Stimulated activated naive CD8-positive, alpha-beta T cell treated with anti-CD3 and anti-CD28 coated beads, Interleukin-15, Interleukin-2, amounts not matched to agents 100 ng/mL and 50 ng/mL, for 24 hours (primary cell): ENCODE data around the gene KLF3.
"Not testable (repeated sequence)": the region's sequence is repeated elsewhere in the genome, so short reads cannot be mapped to it uniquely, and the experiment has no call there.

Experiments
- H3K27ac Mint-ChIP-seq: one replicate; pipeline ENCODE4 v1.8.0; 2021; ENCODE audit warnings: mild to moderate bottlenecking, mixed read lengths
- H3K27me3 Mint-ChIP-seq: one replicate; pipeline ENCODE4 v1.8.0; 2021; ENCODE audit warnings: mixed read lengths
- H3K36me3 Mint-ChIP-seq: one replicate; pipeline ENCODE4 v1.8.0; 2021; ENCODE audit warnings: low read depth, mixed read lengths
- H3K4me1 Mint-ChIP-seq: one replicate; pipeline ENCODE4 v1.8.0; 2021; ENCODE audit warnings: low read depth, mixed read lengths
- H3K4me3 Mint-ChIP-seq: one replicate; pipeline ENCODE4 v1.8.0; 2021; ENCODE audit warnings: mild to moderate bottlenecking, mixed read lengths
- H3K9me3 Mint-ChIP-seq: one replicate; pipeline ENCODE4 v1.8.0; 2021; ENCODE audit warnings: mixed read lengths

The KLF3 gene

GRCh38 chr4:38663801-38664705, at the start of gene KLF3:
Gene KLF3, plus strand, starts transcription at chr4:38664199. Its CDS starts 16,427 bp downstream, at chr4:38680626.
- Mint-ChIP-seq H3K27me3 (no peaks in the 10 kb centered on the region), H3K4me1 (peaks cover 74% of the 10 kb centered on the region), H3K9me3 (peaks cover 7% of the 10 kb centered on the region), H3K36me3 (peaks cover 9% of the 10 kb centered on the region), H3K4me3 (peak within 1 kb of the TSS; percentile 88), H3K27ac (peak within 1 kb of the TSS; percentile 75)

- Mint-ChIP-seq H3K36me3 (no peaks in the 10 kb centered on the region), H3K4me1 (peaks cover 16% of the 10 kb centered on the region), H3K27me3 (no peaks in the 10 kb centered on the region), H3K4me3 (no peak overlapping the region), H3K9me3 (no peaks in the 10 kb centered on the region), H3K27ac (no peak overlapping the region)
Measured at GRCh38 chr4:38614231-38614630, 49.8 kb upstream of the KLF3 start.

DNA sequence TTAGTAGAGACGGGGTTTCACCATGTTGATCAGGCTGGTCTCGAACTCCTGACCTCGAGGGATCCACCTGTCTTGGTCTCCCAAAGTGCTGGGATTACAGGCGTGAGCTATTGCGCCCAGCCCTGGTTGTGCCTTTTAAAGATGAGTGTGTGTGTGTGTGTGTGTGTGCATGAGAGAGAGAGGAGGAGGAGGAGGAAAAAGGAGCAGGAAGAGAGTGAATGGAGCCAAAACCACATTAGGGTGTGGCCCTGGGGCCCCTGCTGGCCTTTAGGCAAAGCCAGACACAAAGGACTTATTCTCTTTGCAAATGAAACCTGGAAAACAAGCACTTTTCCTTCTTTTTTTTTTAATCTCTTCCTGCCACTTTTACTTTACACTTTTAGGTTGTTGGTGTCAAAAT, 48.2 kb upstream of the KLF3 start:
- Mint-ChIP-seq H3K4me3 (no peak overlapping the region), H3K9me3 (no peaks in the 10 kb centered on the region), H3K36me3 (no peaks in the 10 kb centered on the region), H3K27me3 (no peaks in the 10 kb centered on the region), H3K4me1 (peaks cover 11% of the 10 kb centered on the region), H3K27ac (no peak overlapping the region)

GRCh38 chr4:38618505-38618904, 45.5 kb upstream of the KLF3 start:
- H3K36me3 Mint-ChIP-seq: no peaks in the 10 kb centered on the region
- no peaks in the 10 kb centered on the region for H3K27me3 Mint-ChIP-seq
- peaks cover 11% of the 10 kb centered on the region for H3K4me1 Mint-ChIP-seq
- H3K4me3 Mint-ChIP-seq: no peak overlapping the region
- H3K27ac Mint-ChIP-seq: no peak overlapping the region
- H3K9me3 Mint-ChIP-seq: no peaks in the 10 kb centered on the region

- H3K4me3 Mint-ChIP-seq: no peak overlapping the region
- H3K4me1 Mint-ChIP-seq: peaks cover 11% of the 10 kb centered on the region
Measured at GRCh38 chr4:38619316-38619715, 44.7 kb upstream of the KLF3 start.

GRCh38 chr4:38620065-38620464, 43.9 kb upstream of the KLF3 start:
- no peaks in the 10 kb centered on the region for H3K27me3 Mint-ChIP-seq
- H3K27ac Mint-ChIP-seq: no peak overlapping the region
- H3K36me3 Mint-ChIP-seq: no peaks in the 10 kb centered on the region
- H3K4me3 Mint-ChIP-seq: no peak overlapping the region
- peaks cover 5% of the 10 kb centered on the region for H3K4me1 Mint-ChIP-seq
- no peaks in the 10 kb centered on the region for H3K9me3 Mint-ChIP-seq

More at GRCh38 chr4:38619316-38619715, 44.7 kb upstream of the KLF3 start:
- Mint-ChIP-seq H3K27ac (no peak overlapping the region), H3K27me3 (no peaks in the 10 kb centered on the region), H3K9me3 (no peaks in the 10 kb centered on the region), H3K36me3 (no peaks in the 10 kb centered on the region)

- Mint-ChIP-seq H3K4me3 (no peak overlapping the region), H3K27ac (no peak overlapping the region), H3K27me3 (no peaks in the 10 kb centered on the region), H3K9me3 (no peaks in the 10 kb centered on the region), H3K36me3 (no peaks in the 10 kb centered on the region), H3K4me1 (peaks cover 8% of the 10 kb centered on the region)
Measured at GRCh38 chr4:38620527-38621027, 43.4 kb upstream of the KLF3 start.

- Mint-ChIP-seq H3K27me3 (no peaks in the 10 kb centered on the region), H3K36me3 (no peaks in the 10 kb centered on the region), H3K27ac (no peak overlapping the region), H3K9me3 (no peaks in the 10 kb centered on the region), H3K4me1 (peaks cover 8% of the 10 kb centered on the region), H3K4me3 (no peak overlapping the region)
Measured at GRCh38 chr4:38621028-38621684, 42.8 kb upstream of the KLF3 start.

DNA sequence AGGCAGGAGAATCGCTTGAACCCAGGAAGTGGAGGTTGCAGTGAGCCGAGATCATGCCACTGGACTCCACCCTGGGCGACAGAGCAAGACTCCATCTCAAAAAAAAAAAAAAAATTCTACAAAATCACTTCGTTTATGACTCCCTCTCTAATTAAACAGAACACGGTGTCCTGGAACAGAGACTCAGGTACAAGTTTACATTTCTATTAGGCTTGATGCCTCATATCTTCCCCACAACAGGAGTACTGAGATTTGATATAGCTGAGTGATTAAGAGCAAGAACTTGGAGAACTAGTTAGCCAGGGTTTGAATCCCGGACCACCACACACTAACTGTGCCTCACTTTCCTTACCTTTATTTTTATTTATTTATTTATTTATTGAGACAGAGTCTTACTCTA, 42.2 kb upstream of the KLF3 start:
- Mint-ChIP-seq H3K27ac (no peak overlapping the region), H3K4me1 (peaks cover 8% of the 10 kb centered on the region), H3K36me3 (no peaks in the 10 kb centered on the region), H3K9me3 (no peaks in the 10 kb centered on the region), H3K4me3 (no peak overlapping the region), H3K27me3 (no peaks in the 10 kb centered on the region)

DNA sequence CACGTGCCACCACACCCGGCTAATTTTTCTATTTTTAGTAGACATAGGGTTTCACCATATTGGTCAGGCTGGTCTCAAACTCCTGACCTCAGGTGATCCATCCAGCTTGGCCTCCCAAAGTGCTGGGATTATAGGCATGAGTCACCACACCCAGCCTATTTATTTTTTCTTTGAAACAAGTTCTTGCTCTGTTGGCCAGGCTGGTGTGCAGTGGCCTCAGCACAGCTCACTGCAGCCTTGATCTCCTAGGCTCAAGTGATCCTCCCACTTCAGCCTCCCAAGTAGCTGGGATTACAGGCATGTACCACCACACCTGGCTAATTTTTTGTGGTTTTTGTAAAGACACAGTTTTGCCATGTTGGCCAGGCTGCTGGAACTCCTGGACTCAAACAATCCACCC, 41.7 kb upstream of the KLF3 start:
- H3K27ac Mint-ChIP-seq, H3K36me3 Mint-ChIP-seq, H3K4me3 Mint-ChIP-seq, H3K4me1 Mint-ChIP-seq, H3K27me3 Mint-ChIP-seq, H3K9me3 Mint-ChIP-seq: not testable (repeated sequence)

- H3K27ac Mint-ChIP-seq: no peak overlapping the region
- H3K9me3 Mint-ChIP-seq: no peaks in the 10 kb centered on the region
- H3K27me3 Mint-ChIP-seq: no peaks in the 10 kb centered on the region
- peaks cover 8% of the 10 kb centered on the region for H3K4me1 Mint-ChIP-seq
- no peak overlapping the region for H3K4me3 Mint-ChIP-seq
- H3K36me3 Mint-ChIP-seq: no peaks in the 10 kb centered on the region
Measured at GRCh38 chr4:38623260-38623659, 40.7 kb upstream of the KLF3 start.

DNA sequence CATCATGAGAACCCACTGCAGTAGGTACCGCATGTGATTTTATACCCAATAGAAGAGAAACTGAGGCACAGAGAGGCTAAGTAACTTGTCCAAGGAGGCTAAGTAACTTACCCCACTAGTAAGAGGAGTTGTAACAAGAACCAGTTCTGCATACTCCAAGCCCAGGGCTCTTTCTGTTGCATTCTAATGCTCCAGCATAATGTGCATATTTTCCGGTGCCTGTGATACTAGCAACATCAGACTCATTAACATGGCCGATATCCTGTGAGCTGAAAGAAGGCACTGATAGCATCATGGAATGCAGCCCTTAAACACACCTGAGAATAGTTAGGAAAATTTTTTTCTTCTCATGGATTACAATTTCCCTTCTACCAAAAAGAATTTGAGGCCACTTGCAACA, 39.7 kb upstream of the KLF3 start:
- Mint-ChIP-seq H3K9me3 (no peaks in the 10 kb centered on the region), H3K4me1 (peaks cover 8% of the 10 kb centered on the region), H3K27ac (no peak overlapping the region), H3K27me3 (no peaks in the 10 kb centered on the region), H3K36me3 (no peaks in the 10 kb centered on the region), H3K4me3 (no peak overlapping the region)

DNA sequence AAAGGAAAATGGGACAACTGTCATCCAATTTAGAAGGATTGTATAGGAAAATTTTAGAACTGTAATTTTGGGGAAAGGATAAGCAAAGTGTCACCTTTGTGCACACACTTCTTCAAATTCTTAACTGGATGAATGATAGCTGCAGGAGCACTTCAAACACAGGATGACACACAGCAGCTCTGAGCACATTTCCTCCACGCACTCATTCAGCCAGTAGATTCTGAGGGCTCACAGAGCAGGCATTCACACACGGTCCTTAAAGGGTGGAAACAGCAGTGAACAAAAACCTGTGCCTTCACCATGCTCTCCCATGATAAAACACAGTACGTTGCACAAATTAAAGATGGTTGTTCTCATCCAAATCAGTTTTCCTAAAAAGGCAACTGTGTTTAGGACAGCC, 38.5 kb upstream of the KLF3 start:
- no peak overlapping the region for H3K4me3 Mint-ChIP-seq
- H3K36me3 Mint-ChIP-seq: no peaks in the 10 kb centered on the region
- peaks cover 8% of the 10 kb centered on the region for H3K4me1 Mint-ChIP-seq
- no peaks in the 10 kb centered on the region for H3K9me3 Mint-ChIP-seq
- no peak overlapping the region for H3K27ac Mint-ChIP-seq
- H3K27me3 Mint-ChIP-seq: no peaks in the 10 kb centered on the region

- H3K4me3 Mint-ChIP-seq, H3K27ac Mint-ChIP-seq, H3K9me3 Mint-ChIP-seq, H3K36me3 Mint-ChIP-seq, H3K4me1 Mint-ChIP-seq, H3K27me3 Mint-ChIP-seq: not testable (repeated sequence)
Measured at GRCh38 chr4:38626901-38627444, 37.0 kb upstream of the KLF3 start.

DNA sequence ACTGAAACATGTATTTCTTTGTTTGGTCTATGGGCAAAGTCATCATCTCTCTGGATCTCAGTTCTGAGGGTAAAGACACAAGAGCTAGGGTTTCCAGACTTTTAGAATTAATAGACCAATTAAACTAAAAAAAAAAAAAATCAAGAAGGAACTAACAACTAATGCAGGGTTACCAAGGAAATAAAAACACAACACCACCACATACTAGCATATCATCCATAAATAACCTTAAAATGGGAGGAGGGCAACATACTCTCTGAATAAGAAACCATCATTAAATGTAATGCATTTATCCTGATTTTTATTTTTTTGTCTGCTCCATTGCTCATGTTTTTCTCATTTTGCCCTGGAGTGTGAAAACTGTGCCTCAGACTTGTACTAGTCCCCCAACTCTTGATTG, 33.5 kb upstream of the KLF3 start:
- Mint-ChIP-seq H3K36me3 (no peaks in the 10 kb centered on the region), H3K4me3 (no peak overlapping the region), H3K27me3 (no peaks in the 10 kb centered on the region), H3K9me3 (no peaks in the 10 kb centered on the region), H3K27ac (no peak overlapping the region), H3K4me1 (peaks cover 5% of the 10 kb centered on the region)
